LNCAP (cell line): ENCODE results near the gene ELFN2.

Experiments
- CTCF ChIP-seq: fragments of 450-650 bp; IDR thresholded peaks from 2 replicates; pipeline ENCODE4 v1.5.1; 2017; ENCODE audit warnings: mild to moderate bottlenecking

ELFN2 gene

GRCh38 chr22:37331856-37332536 lies 95.3 kb downstream of the ELFN2 start:
- no peak for TF ChIP-seq CTCF

GRCh38 chr22:37331034-37331428 lies 96.2 kb downstream of the ELFN2 start:
- TF ChIP-seq CTCF = no peak

GRCh38 chr22:37330200-37331033 lies 96.9 kb downstream of the ELFN2 start:
- TF ChIP-seq CTCF = no peak

- TF ChIP-seq CTCF = no peak
These were observed 97.8 kb downstream of the ELFN2 start for GRCh38 chr22:37329238-37330140.

- no peak for TF ChIP-seq CTCF
These were observed 99.3 kb downstream of the ELFN2 start for GRCh38 chr22:37328017-37328416.

- no peak for TF ChIP-seq CTCF
These were observed 100.6 kb downstream of the ELFN2 start for GRCh38 chr22:37326726-37327125.

GRCh38 chr22:37325039-37325395 lies 102.3 kb downstream of the ELFN2 start:
- TF ChIP-seq CTCF = no peak
